Measurements from ENCODE around the gene NAT10.

Gene NAT10

DNA sequence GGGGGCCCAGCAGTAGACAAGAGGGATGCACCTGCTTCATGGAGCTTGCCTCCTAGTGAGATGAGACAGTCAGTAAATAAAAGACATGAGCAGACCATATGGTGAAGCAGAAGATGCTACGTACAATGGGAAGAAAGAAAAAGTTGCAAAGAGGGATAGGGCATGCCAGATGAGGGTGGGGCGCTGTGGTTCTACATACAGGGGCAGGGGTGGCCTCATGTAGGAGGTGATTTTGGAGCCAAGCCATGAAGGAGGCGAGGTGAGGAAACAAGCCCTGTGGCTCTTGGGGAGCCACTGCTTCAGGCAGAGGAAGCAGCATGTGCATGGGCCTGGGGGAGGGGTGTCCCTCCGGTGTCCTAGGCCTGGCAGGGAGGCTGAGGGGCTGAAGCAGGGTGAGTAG lies 15.2 kb downstream of the NAT10 start:
- DNase-seq (ENCODE audit: low read depth, low spot score): no peak
- Histone ChIP-seq H3K27ac (no peak overlapping the region), H3K36me3 (ENCODE audit: insufficient read depth, low read length) (peaks cover 91% of the 10 kb centered on the region), H3K9me3 (ENCODE audit: low read depth, low read length) (no peaks in the 10 kb centered on the region), H3K4me3 (no peak overlapping the region), H3K9ac (ENCODE audit: insufficient read length) (no peak overlapping the region)
- no peak for TF ChIP-seq EZH2 (IDR thresholded peaks at IDR 0.05)

- TF ChIP-seq POLR2AphosphoS5 (IDR thresholded peaks at IDR 0.05; ENCODE audit: borderline replicate concordance, low read depth, low read length) (no peak), EZH2 (IDR thresholded peaks at IDR 0.05) (no peak), FOXP2 (optimal IDR thresholded peaks at IDR 0.05; ENCODE audit: control extremely low read depth, extremely low read length, insufficient read depth) (no peak)
- DNase-seq (ENCODE audit: low read depth, low spot score): no peak
- Histone ChIP-seq H3K9me3 (ENCODE audit: low read depth, low read length) (no peaks in the 10 kb centered on the region), H3K9ac (ENCODE audit: insufficient read length) (no peak overlapping the region), H3K4me3 (no peak overlapping the region), H3K36me3 (ENCODE audit: insufficient read depth, low read length) (peaks cover 87% of the 10 kb centered on the region), H3K27ac (no peak overlapping the region)
These were observed 19.6 kb downstream of the NAT10 start for GRCh38 chr11:34124885-34125668.

- Histone ChIP-seq H3K36me3 (ENCODE audit: insufficient read depth, low read length) (peaks cover 91% of the 10 kb centered on the region), H3K9ac (ENCODE audit: insufficient read length) (no peak overlapping the region), H3K9me3 (ENCODE audit: low read depth, low read length) (no peaks in the 10 kb centered on the region), H3K4me3 (no peak overlapping the region), H3K27ac (no peak overlapping the region)
- no peak for TF ChIP-seq POLR2AphosphoS5 (IDR thresholded peaks at IDR 0.05; ENCODE audit: borderline replicate concordance, low read depth, low read length)
- TF ChIP-seq EZH2 (IDR thresholded peaks at IDR 0.05): no peak
- TF ChIP-seq FOXP2 (optimal IDR thresholded peaks at IDR 0.05; ENCODE audit: control extremely low read depth, extremely low read length, insufficient read depth): no peak
- no peak for DNase-seq (ENCODE audit: low read depth, low spot score)
These were observed 21.8 kb downstream of the NAT10 start for GRCh38 chr11:34126959-34127848.

GRCh38 chr11:34128824-34129223 lies 23.4 kb downstream of the NAT10 start:
- Histone ChIP-seq H3K4me3 (no peak overlapping the region), H3K9me3 (ENCODE audit: low read depth, low read length) (no peaks in the 10 kb centered on the region), H3K9ac (ENCODE audit: insufficient read length) (no peak overlapping the region), H3K36me3 (ENCODE audit: insufficient read depth, low read length) (peaks cover 89% of the 10 kb centered on the region), H3K27ac (no peak overlapping the region)
- TF ChIP-seq FOXP2 (optimal IDR thresholded peaks at IDR 0.05; ENCODE audit: control extremely low read depth, extremely low read length, insufficient read depth) (no peak), POLR2AphosphoS5 (IDR thresholded peaks at IDR 0.05; ENCODE audit: borderline replicate concordance, low read depth, low read length) (no peak), EZH2 (IDR thresholded peaks at IDR 0.05) (no peak)
- DNase-seq (ENCODE audit: low read depth, low spot score): no peak

DNA sequence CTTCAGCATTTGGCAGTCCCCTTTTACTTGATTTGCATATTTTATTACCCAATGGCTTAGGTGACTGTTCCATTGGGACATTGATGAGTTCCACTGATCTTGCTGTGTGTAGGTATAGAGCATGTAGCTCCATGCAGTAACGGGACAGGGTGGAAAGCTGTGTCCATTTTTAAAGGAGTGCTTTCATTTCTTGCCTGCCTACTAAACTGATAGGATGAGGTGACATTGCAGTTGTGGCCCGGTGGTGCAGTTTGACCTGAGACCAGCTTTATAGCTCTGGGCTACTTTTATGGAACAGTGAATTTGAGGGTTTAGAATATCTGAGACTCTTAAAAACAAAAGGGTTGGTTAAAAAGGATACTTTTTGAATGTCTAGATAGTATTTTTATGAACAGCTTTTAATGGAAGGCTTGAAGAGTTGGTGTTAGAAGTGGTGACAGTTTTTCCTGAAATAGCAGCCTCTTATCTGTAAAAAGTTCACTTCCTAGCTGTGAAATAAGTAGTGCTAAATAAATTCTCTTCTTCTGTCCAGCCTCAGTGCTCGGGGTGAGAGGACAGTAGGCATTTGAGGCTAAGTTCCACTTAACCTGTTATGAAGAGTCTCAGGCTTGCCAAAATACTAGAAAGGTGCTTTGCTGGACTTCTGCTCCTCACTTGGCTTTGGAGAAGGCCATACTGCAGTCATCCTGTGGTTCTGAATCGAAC lies 27.0 kb downstream of the NAT10 start:
- no peak overlapping the region for H3K27ac ChIP-seq
- no peak overlapping the region for H3K4me3 ChIP-seq
- no peak for DNase-seq (ENCODE audit: low read depth, low spot score)
- no peak for TF ChIP-seq POLR2AphosphoS5 (IDR thresholded peaks at IDR 0.05; ENCODE audit: borderline replicate concordance, low read depth, low read length)
- H3K9ac ChIP-seq (ENCODE audit: insufficient read length): no peak overlapping the region
- H3K36me3 ChIP-seq (ENCODE audit: insufficient read depth, low read length): peaks cover 86% of the 10 kb centered on the region
- no peaks in the 10 kb centered on the region for H3K9me3 ChIP-seq (ENCODE audit: low read depth, low read length)

DNA sequence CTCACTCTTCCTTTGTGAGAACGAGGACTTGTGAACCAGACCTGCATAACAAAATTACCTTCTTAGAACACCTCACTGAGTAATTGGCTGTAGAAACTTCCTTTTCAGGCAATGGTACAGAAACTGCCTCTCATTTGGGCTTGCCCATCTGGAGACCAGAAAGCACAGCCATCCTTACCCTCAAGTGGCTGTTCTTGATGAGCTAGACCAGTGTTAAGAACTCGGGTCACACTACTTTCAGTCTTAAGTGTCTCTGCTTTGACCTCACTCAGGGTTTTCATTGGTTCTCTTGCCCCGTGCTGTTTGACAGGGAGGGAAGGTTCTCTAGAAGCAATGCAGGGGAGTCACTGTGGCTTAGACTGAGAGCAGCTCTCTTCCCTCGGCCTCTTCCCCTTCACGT lies 29.3 kb downstream of the NAT10 start:
- Histone ChIP-seq H3K4me3 (no peak overlapping the region), H3K9ac (ENCODE audit: insufficient read length) (no peak overlapping the region), H3K9me3 (ENCODE audit: low read depth, low read length) (no peaks in the 10 kb centered on the region), H3K36me3 (ENCODE audit: insufficient read depth, low read length) (peaks cover 89% of the 10 kb centered on the region), H3K27ac (no peak overlapping the region)
- TF ChIP-seq FOXP2 (optimal IDR thresholded peaks at IDR 0.05; ENCODE audit: control extremely low read depth, extremely low read length, insufficient read depth): no peak
- DNase-seq (ENCODE audit: low read depth, low spot score): no peak

DNA sequence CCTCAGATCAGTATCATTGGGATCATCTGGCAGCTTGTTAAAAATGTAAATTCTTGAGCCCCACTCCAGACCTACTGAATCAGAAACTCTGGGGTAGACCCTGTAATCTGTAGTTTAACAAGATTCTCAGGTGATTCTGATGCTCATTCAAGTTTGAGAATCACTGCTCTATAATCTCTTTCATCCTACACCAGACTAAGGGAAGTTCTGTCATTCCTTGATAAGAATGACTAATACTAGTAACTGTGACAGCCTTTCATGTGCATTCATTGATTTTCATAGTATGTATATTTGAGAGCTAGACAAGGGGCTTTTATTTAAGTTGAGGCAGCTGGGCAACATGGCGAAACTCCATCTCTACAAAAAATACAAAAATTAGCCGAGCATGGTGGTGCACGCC lies 30.0 kb downstream of the NAT10 start:
- Histone ChIP-seq H3K9me3 (ENCODE audit: low read depth, low read length) (no peaks in the 10 kb centered on the region), H3K9ac (ENCODE audit: insufficient read length) (no peak overlapping the region), H3K27ac (no peak overlapping the region), H3K36me3 (ENCODE audit: insufficient read depth, low read length) (peaks cover 90% of the 10 kb centered on the region), H3K4me3 (no peak overlapping the region)
- TF ChIP-seq EZH2 (IDR thresholded peaks at IDR 0.05): no peak
- no peak for TF ChIP-seq POLR2AphosphoS5 (IDR thresholded peaks at IDR 0.05; ENCODE audit: borderline replicate concordance, low read depth, low read length)
- no peak for TF ChIP-seq FOXP2 (optimal IDR thresholded peaks at IDR 0.05; ENCODE audit: control extremely low read depth, extremely low read length, insufficient read depth)
- DNase-seq (ENCODE audit: low read depth, low spot score): no peak

DNA sequence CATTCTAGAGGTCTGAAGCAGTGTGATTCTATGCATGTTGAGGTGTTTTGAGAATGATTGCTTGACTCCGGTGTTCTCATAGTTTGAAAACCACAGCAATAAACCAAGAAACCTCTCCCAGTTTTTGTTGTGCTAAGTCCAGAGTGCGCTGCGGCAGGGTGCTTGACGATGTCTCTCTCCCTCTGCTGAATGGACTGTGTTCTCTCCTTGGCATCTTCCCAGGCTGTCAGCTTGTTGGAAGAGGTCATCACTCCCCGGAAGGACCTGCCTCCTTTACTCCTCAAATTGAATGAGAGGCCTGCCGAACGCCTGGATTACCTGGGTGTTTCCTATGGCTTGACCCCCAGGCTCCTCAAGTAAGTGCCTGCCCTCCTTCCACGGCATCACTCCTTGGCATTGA lies 31.0 kb downstream of the NAT10 start:
- Histone ChIP-seq H3K9ac (ENCODE audit: insufficient read length) (no peak overlapping the region), H3K36me3 (ENCODE audit: insufficient read depth, low read length) (peaks cover 90% of the 10 kb centered on the region), H3K27ac (no peak overlapping the region), H3K9me3 (ENCODE audit: low read depth, low read length) (no peaks in the 10 kb centered on the region), H3K4me3 (no peak overlapping the region)
- TF ChIP-seq EZH2 (IDR thresholded peaks at IDR 0.05) (no peak), FOXP2 (optimal IDR thresholded peaks at IDR 0.05; ENCODE audit: control extremely low read depth, extremely low read length, insufficient read depth) (no peak), POLR2AphosphoS5 (IDR thresholded peaks at IDR 0.05; ENCODE audit: borderline replicate concordance, low read depth, low read length) (no peak)
- DNase-seq (ENCODE audit: low read depth, low spot score): no peak

All from SK-N-MC (cell line).